Right forelimb (tissue), 1 donor: ENCODE results near the gene GALNT16.
"Not testable (repeated sequence)": the region's sequence is repeated elsewhere in the genome, so short reads cannot be mapped to it uniquely, and the experiment has no call there.

Source experiments
- DNase-seq: peaks from one replicate; pipeline ENCODE4 v3.0.0-alpha.2; 2018

The GALNT16 gene

GRCh38 chr14:69259527-69260189, at the start of gene GALNT16:
Gene GALNT16, plus strand, starts transcription at chr14:69260158. Its CDS starts 133 bp downstream, at chr14:69260291.
- peak; percentile 65 for DNase-seq

GRCh38 chr14:69214393-69214792, 45.6 kb upstream of the GALNT16 start:
- no peak for DNase-seq

DNA sequence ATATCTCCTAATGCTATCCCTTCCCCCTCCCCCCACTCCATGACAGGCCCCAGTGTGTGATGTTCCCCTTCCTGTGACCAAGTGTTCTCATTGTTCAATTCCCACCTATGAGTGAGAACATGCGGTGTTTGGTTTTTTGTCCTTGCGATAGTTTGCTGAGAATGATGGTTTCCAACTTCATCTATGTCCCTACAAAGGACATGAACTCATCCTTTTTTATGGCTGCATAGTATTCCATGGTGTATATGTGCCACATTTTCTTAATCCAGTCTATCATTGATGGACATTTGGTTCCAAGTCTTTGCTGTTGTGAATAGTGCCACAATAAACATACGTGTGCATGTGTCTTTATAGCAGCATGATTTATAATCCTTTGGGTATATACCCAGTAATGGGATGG, 42.3 kb upstream of the GALNT16 start:
- not testable (repeated sequence) for DNase-seq

- DNase-seq: no peak
These were observed 35.0 kb upstream of the GALNT16 start for GRCh38 chr14:69224946-69225345.

GRCh38 chr14:69226178-69226577, 33.8 kb upstream of the GALNT16 start:
- DNase-seq: no peak

- DNase-seq: no peak
These were observed 33.2 kb upstream of the GALNT16 start for GRCh38 chr14:69226736-69227135.

DNA sequence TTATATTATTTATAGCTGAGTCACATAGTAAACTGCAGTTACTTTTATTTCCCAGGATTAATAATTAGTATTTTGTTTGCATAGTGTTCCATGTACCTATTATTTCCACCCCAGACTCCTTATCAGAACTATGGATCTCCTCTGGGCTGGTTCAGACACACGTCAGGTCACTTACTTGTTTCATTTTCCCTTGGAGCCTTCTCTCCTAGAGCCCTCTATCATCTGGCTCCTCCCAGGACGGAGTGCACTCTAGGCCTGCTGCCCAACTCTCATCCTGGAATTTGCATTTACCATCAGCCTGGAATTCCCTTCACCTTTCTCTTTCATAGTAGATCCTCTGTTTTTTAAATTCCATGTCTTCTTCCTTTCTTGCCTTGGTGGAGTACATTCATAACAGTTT, 28.5 kb upstream of the GALNT16 start:
- no peak for DNase-seq

DNA sequence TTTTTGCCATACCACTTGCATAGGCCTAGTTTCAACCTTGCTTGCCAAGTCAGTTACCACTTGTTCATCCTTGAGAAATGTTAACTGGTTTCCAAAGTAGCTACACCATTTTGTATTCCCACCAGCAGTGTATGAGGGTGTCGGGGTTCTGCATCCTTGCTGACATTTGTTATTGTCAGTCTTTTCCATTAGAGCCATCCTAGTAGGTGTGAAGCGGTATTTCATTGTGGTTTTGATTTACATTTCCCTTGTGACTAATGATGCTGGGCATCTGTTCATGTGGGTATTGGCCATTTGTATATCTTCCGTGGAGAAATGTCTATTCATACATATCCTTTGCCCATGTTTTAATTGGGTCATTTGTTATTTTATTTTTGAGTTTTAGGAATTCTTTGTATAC, 27.6 kb upstream of the GALNT16 start:
- no peak for DNase-seq

DNA sequence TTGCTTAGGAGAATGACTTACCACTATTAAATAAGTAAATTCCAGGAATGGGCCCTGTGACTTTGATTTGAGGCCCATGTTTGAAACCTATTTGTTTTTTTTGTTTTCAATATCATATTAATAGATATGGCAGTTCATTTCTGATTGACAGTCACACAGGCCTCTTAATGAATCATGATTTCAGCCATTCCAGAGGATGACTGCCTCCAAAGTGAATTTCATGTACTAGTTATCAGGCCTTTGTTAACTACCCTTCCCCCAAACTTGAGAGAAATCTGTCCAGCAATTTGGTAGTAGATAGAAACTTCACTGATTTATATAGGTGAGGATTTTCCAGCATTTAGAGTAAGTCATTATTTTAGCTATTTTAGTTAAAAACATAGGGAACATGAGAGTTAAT, 25.9 kb upstream of the GALNT16 start:
- DNase-seq: no peak

- DNase-seq: no peak
These were observed 24.2 kb upstream of the GALNT16 start for GRCh38 chr14:69235708-69236107.

DNA sequence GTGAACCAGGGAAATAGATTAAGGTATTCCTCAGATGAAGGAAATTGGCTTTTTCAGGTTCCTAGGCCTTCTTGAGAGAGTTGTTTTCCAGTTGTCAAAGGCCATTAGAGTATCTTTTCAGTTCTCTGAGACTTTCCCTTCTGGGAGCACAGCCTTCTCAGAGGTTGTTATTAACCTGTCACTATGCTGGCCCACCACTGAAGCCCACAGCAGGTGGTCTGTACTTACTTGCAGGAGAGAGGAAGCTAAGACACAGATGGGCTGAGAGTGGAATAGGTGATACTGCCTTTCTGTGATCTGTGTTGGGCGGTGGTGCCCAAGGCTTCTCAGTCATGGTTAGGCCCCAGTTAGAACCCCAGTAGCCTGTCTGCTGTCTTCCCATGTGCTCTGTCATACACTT, 22.8 kb upstream of the GALNT16 start:
- no peak for DNase-seq

DNA sequence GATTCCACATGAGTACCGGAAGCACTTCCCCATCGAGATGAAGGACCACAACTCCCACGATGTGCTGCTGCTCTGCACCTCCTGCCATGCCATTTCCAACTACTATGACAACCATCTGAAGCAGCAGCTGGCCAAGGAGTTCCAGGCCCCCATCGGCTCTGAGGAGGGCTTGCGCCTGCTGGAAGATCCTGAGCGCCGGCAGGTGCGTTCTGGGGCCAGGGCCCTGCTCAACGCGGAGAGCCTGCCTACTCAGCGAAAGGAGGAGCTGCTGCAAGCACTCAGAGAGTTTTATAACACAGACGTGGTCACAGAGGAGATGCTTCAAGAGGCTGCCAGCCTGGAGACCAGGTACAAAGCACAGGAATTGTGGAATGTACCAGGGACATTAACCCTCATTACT, 22.4 kb upstream of the GALNT16 start:
- no peak for DNase-seq

- DNase-seq: no peak
These were observed 21.1 kb upstream of the GALNT16 start for GRCh38 chr14:69238883-69239282.

DNA sequence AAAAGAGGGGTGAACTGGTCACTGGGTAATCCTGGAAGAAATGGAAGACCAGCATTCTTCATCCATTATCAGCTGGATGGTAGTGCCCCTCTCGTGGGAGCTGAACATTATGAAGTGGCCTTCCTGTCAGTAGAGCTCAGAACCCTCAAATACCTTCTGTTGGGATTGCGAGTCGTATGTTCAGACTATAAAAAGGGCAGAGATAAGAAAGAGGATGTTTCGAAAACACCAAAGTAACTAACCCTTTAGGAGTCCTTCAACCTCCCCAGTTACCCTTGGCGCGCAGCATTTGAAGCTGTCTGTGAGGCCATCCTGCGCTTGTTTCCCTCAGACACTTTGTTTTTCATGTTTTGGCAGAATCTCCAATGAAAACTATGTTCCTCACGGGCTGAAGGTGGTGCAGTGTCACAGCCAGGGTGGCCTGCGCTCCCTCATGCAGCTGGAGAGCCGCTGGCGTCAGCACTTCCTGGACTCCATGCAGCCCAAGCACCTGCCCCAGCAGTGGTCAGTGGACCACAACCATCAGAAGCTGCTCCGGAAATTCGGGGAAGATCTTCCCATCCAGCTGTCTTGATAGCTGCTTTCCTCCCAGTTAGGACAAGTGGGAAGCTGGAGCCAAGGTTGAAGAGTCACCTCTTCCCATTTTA, 19.3 kb upstream of the GALNT16 start:
- no peak for DNase-seq

DNA sequence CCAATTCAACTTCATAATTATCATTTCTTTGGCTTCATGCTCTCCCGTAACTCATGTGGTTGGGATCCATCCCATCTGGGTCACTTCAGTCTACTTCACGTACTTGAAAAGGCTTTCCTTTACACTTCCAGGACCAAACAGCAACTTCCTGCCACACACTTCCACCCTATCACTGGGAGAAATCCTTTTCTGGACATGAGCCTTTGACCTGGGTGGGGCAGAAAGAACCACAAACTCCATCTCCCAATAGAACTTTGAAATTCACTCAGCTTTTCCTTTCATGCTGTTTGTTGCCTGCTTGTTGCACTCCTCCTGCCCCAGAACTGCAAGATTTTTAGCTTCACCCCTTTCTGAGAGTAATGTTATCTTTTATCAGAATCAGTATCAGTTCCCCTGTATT, 18.4 kb upstream of the GALNT16 start:
- DNase-seq: no peak

- DNase-seq: peak; percentile 71
These were observed 17.4 kb upstream of the GALNT16 start for GRCh38 chr14:69242311-69243224.

DNA sequence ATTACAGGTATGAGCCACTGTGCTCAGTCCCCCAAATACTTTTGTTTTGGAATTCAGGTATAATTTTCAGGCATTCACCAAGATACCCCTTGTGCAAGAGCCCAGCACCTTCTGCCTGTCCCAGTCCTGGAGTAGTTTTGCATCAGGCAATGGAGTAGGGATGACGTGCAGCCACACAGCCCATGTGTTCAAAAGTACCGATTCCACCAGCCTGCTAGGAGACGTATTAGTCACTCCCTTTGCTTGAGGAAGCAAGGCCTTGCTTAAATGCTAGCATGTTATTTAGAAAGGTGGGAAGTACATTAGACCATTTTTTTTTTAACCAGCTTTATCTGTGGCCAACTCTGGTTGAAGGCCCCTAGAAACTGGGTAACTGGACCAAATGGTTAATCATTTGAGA, 15.0 kb upstream of the GALNT16 start:
- no peak for DNase-seq

- DNase-seq: no peak
These were observed 13.6 kb upstream of the GALNT16 start for GRCh38 chr14:69246331-69246730.

- peak; percentile 78 for DNase-seq
These were observed 12.1 kb upstream of the GALNT16 start for GRCh38 chr14:69247676-69248440.

GRCh38 chr14:69249603-69250002, 10.4 kb upstream of the GALNT16 start:
- DNase-seq: no peak

GRCh38 chr14:69252851-69253250, 7.1 kb upstream of the GALNT16 start:
- no peak for DNase-seq

DNA sequence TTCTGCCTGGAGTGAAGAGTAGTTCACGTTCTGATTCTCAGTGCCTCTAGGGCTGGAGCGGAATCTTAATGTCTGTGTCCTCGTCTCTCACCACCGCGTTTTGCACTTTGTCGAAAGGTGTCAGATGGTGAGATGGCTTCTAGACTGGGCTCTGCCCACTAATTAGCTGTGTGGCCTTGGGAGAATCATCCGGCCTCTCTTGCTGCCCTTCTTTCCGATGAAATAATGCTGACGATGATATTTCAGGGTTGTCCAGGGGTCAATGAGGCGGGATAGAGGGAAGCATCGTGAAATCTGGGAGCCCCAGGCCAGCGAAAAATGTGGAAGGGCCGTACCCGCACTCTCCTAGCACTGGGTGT, 811 bp upstream of the GALNT16 start:
- no peak for DNase-seq
